GM18502 (cell line): ENCODE data around the gene C4orf51.

ENCODE experiments used
- ATAC-seq: cut with Tn5 transposase; IDR thresholded peaks from one replicate; pipeline ENCODE4 v1.9.1; 2021; ENCODE audit warnings: mild to moderate bottlenecking; ENCODE audit not compliant: unreplicated experiment, poor library complexity

The C4orf51 gene

DNA sequence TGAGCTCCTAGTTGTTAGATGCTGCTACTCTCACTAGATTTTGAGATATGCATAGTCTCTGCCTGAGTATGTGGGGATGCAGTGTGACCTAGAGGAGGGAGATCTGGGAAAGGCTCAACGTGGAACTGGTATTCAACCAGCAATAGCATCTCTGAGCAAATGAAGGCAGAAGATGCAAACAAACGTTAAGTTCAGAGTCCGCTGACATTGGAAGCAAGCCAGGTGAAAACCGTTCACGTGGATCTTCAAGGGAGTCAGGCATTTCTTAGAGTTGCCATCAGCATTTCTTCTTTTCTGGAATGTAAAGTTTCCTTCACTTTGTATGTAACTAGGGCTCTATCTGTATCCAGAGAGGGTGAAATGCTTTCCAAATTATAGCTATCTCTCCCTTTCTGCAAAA is 59.9 kb downstream of the C4orf51 start:
- no peak for ATAC-seq

DNA sequence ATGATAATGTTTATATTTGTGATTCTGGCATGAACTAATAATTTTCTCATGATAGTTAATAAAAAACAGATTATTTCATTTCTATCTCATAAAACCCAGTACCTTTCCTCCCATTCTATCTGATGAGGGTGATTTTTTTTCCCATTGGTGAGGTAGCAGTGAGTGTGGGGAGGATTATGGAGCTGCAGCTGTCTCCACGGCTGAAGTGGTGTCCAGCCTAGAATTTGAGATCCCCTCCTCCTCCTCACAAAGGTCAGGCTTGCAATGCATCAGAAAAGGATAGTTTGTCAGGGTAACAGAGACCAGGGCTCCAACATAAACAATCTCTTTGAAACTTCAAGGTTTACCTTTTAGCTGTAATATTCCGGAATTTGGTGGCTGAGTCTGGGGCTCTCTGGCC is 60.9 kb downstream of the C4orf51 start:
- ATAC-seq: no peak

DNA sequence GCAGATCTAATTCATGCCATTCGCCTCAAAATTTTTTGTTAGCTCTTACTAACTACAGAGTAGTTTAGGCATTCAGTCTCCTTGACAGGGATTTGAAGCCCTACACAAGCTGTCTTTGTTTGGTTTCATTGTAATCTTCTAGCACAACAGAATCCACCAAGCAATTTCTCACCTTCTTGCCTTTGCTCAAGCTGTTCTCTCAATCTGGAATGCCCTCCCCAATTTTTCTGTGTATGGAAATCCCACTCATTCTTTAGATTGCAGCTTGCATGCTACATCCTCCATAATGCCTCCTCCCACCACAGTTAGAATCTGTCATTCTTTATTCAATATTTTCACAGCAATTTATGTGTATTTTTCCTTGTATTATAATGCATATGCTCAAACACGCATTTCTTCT is 63.7 kb downstream of the C4orf51 start:
- ATAC-seq: no peak

DNA sequence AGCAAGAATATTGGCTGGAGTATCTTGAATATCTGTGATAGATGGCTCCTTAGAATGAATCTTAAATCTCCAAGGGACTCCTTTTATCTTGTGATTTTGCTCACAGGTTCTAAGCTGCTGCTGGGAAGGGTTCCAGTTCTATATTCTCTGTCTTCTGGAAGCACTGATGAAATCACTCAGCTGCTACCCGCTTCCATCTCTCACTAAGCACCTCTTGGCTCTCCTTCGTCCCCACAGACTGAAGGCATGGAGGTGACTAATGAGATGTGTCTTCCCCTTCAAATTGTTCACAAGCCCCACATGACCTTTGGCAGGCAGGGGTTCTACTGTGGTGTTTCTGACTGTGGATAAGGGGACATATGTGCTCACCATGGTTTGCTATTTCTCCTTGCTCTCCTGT is 75.9 kb downstream of the C4orf51 start:
- no peak for ATAC-seq

DNA sequence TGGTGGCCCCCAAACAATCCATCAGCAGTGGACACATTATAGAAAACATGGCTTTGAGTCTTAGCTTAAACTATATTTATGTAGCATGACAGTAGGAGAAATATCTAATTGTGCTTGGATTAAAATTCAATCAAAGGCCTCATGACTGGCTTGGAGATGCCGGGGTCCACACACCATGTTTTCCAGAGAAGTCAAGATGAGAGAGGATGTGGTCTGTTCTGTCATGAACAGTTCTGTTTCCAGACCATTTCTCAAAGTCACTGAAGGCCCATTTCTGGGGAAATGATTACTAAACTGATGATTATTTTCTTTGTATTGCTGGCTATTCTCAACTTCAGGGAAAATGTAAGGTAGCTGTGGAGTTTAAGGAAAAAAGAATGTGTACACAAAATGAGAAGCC is 76.3 kb downstream of the C4orf51 start:
- no peak for ATAC-seq

DNA sequence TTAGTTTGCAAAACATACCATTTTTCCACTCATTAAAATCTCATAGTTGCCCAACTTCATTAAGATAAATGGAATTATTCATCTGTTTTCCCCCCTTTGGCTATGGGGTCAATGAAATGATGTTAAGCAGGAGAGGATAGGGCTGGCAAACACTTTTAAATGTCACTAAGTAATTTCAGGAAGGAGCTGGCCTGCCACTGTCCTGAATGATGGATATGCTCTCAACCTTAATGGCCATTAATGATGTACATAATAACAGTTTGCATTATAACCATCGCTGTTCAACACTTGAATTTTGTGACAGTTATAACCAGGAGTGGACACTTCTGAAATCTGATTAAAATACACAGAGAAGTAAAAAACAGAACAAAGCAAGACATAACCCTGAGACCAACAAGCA is 77.2 kb downstream of the C4orf51 start:
- ATAC-seq: no peak

DNA sequence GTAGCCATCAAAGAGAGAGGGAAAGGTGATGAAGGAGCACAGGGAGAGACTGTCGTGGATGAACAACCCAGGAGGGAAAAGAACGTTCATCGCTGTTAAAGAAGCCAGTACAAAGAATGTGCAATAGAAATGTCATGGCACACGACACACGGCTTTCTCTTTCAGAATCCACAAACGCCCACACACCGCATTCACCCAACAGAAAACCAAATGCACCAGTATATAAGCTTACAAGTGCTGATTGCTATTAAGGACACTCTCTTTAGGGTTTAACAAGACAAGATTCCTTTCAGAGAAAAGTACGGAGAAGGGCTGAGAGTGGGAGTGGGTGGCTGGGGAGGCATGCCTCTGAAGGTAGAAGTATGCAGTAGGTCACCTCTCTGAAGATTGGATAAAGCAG is 80.2 kb downstream of the C4orf51 start:
- no peak for ATAC-seq

DNA sequence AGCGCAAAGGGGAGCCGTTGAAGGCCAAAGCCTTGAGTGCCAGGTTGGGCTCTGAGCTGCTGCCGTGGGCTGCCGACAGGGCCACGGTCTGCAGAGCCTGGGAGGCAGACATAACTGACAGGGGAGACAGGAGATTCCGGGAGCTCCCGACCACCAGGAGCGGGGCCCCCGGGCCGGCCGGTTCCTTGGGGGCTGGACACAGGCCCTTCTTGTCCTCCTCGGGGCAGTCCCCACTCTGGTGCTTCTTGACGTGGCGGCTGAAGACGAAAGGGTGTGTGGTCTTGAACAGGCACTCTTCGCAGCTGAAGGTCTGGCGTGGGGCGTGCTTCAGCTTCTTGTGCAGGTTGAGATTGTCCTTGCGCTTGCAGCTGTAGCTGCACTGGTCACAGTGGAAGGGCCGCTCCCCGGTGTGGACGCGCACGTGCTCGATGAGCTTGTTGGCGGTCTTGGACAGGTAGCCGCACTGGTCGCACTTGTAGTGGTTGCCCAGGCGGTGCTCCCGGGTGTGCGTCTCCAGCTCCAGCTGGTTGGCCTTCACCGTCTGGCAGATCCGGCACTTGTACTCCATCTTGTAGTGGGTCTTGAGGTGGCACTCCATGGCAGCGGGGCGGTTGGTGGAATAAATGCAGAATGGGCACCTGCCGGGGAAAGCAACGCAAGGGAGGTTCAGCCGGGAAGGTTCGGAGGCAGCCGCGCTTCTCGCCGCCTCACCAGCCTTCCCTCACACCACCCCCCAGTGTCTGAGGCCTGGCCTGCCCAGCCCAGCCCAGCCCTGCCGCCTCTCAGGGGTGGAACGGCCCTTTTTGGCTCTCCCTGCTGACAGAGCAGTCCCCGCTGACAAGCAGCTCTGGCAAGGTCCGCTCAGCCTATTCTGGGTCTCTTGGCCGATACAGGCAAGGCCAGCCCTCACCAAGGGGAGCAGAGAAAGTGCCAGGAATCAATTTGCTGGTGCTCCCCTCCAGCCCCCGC is 81.3 kb downstream of the C4orf51 start:
- ATAC-seq: no peak

DNA sequence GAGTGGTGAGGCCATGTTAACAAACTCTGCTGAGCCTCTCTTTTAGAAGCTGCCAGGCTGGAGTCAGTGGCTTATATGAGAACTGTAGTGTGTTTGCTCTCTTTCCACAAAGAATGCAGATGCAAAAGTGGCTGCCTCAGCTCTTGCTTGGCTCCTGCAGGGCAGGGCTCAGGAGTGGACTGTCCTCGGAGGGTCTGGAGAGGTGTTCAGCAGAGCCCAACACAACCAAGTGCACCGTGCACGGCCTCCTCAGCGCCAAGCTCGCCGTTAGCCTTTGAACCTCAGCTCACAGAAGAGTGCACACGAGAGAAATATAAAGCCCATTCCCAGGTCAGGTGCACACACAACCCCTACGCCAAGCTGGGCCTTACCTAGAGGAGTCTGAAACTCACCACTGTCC is 82.8 kb downstream of the C4orf51 start:
- no peak for ATAC-seq

DNA sequence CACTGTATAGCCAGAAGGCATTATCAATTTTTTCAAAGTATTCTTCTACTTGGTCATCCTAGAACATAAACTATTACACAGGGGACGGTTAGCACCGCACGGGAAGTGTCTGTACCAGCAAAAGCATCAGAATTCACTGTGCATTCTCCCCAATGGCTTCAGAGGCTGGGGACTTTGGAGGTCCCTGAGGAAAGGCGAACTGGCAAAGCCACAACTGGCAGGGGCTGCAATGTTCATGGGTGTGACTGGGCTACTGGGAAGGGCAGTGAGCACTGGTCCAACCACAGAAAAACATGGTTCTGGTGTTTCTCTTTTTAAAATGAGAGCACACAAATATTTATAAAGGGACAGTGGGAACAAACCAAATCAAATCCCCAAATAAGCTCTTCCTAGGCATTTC is 83.5 kb downstream of the C4orf51 start:
- ATAC-seq: no peak

DNA sequence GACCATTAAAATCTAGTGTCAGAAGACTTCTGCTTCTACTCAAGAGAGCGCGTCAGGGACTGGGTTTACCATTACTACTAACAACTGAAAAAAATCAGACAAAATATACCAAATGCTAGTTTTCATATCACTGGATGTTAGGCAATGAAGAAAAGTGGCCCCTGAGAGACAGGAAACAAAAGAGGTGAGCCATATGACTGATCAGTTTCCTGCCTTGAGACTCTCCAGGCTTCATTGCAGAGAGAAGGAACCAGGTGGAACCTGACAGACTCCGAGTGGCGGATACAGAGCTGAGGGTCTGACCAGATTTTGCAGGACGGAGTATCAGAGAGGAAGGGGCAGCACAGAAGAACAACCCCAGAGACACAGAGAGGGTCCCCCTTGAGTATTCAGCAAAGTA is 86.3 kb downstream of the C4orf51 start:
- no peak for ATAC-seq

DNA sequence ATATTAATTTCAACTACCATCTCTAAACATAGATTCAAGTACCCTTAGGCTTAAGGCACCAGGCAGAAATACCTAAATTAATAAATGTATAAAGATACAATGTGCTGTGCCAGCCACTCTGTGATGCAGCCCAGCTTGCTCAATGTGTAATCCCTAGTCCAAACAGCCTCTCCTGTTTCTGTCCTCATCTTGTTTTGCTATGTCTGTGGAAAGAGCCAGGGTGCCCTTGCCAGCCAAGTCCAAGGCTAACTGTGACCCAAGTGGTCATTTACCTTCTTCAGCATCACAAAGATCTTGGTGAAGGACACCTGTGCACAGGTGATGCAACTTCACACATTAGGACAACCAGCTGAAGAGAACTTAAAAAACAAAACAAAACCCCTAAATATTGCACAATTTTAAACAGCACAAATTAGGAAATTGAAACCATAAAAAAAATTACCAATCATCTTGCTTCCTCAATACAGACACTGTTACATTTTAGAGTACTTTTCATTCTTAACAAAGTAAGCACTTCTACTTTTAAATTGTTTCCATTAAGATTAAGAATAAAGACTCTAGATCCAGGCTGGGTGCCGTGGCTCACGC is 89.6 kb downstream of the C4orf51 start:
- no peak for ATAC-seq

DNA sequence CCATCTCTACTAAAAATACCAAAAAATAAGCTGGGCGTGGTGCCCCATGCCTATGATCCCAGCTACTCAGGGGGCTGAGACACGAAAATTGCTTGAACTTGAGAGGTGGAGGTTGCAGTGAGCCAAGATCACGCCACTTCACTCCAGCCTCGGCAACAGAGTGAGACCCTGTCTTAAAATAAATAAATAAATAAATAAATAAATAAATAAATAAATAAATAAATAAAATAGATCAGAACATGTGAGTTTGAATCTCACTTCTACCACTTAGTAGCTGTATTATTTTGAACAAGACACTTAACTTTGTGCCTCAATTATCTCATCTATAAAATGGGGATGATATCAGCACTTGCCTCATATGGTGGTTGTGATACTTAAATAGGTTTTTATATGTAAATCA is 90.2 kb downstream of the C4orf51 start:
- no peak for ATAC-seq

DNA sequence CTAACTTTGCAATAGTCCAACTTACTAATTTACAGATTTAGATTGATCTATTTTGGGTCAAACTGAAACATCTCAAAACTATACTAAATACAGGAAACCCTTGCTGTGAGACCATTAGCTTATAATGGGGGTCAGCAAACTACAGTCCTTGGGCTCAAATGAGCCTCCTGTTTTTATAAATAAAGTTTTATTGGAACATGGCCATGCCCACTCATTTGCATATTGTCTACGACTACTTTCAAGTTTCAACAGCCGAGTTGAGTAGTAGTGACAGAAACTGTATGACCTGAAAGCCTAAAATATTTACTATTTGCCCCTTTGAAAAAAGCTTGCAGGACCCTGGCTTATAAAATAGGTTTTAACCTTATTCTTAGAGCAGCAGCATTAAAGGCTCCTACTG is 92.4 kb downstream of the C4orf51 start:
- ATAC-seq: no peak

DNA sequence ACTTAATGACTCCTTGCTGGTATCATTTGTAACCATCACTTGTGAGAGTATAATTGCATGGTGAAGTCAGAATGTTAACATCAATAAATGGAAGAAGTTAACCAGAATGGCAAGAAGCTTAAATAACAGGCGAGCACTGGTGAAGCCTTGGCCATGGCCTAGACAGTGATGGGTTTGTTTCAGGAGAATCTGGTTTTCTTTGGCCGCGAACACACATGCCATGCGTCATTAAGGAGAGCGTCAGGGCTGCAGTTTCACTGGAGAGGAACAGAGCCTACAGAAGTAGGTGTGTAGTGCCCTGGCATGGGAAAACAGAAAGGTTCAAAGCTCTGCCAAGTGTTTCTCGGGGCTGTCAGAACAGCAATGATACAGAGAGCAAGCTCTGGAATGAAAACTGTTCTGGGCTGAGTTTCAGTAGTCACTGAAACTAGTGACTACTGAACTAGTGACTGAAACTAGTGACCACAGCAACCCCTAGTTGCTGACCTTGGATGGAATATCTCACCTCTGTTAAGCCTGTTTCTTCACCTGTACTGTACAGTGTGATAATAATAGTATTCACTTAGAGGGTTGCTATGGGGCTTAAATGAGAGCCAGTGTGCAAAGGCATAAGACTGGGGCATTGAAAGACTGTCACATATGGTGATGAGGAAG is 93.8 kb downstream of the C4orf51 start:
- peak; percentile 87 for ATAC-seq

DNA sequence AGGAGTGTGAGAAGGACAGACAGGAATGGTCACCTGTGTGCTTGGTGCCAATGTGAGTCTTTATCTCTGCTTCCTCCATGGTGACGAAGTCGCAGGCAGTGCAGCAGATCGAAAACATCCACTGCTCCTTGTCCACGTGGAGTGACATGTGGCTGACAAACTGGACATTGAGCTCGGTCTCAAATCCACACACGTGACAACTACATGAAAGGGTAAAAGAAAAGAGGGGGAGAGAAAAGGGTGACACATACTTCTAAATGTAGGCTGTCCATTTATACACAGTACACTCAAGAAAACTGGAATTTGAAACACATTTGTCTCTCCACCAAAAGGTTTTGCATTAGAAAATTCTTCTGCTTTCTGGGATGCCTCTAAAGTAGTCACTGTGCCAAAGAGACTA is 94.5 kb downstream of the C4orf51 start:
- ATAC-seq: no peak

DNA sequence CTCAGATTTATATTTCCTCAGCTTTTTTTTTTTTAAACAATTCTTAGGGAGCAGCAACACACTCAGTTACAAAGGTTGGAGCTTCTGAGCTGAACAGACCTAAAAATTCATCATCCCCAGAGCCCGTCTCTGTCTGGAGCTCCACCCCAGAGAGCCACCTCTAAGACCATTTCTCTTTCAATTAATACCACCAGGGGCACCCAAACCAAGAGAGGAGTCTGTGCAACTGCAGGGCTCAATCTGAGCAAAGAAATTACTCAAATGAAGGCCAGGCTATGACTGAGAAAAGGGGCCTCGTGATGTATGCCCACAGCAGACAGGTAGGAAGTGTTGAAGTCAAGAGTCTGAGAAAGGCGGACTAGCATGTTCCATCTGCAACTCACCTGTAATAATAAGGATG is 95.5 kb downstream of the C4orf51 start:
- no peak for ATAC-seq

DNA sequence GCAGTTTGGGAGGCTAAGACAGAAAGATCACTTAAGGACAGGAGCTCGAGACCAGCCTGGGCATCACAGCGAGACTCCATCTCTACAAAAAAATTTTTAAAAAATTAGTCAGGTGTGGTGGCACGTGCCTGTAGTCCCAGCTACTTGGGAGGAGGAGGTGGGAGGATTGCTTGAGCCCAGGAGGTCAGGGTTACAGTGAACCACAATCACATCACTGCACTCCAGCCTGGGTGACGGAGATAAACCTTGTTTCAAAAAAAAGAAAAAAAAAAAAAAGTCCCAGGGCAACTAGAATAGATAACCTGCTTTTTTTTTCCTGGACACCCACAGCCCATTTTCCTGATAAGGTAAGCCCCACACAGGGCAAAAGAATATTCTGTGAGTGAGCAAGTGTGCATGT is 96.3 kb downstream of the C4orf51 start:
- ATAC-seq: no peak

DNA sequence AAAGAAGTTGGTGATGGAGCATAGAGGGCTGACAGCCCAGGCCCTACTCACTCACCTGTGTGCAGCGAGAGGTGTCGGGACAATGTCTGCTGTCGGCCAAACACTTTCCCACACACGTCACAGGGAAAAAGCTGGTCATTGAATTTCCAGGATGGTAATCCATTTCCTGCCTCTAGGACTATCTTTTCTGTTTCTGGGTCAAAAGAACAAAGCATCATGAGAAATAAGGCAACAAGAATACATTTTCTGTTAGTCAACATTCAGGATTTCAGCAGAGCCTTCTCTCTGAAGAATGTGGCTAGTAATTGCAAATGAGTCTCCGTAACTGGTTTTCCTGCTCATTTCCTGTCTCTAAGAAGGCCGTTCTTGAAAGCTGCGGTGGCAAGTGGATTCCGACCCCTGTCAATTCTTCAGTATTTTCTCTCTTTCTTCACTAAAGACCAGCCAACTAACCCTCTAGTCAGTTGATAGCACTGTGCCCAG is 99.4 kb downstream of the C4orf51 start:
- no peak for ATAC-seq

DNA sequence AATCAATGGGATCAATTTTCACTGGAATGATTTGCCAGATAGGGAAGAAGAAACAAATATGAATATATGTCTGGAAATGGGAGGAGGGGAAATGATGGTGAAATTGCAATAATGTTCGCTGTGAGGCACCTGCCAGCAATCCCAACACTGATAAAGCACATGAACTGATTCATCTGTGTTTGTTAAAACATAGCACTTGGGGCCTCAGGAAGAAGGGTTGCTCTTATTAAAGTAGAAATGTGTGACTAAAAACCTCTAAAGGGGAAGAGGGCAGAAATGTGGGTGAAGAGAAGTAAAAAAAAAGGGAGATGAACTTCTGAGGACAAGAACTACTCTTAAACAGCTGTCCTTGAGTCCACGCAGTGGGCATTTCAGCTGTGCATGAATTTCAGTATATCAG is 101.4 kb downstream of the C4orf51 start:
- ATAC-seq: no peak
